HG03095 (cell line): Measurements from ENCODE around the gene SCG5.

Experiments
- ATAC-seq: cut with Tn5 transposase; IDR thresholded peaks from one replicate; pipeline ENCODE4 v1.9.1; 2021; ENCODE audit warnings: moderate library complexity; ENCODE audit not compliant: unreplicated experiment

Gene SCG5

DNA sequence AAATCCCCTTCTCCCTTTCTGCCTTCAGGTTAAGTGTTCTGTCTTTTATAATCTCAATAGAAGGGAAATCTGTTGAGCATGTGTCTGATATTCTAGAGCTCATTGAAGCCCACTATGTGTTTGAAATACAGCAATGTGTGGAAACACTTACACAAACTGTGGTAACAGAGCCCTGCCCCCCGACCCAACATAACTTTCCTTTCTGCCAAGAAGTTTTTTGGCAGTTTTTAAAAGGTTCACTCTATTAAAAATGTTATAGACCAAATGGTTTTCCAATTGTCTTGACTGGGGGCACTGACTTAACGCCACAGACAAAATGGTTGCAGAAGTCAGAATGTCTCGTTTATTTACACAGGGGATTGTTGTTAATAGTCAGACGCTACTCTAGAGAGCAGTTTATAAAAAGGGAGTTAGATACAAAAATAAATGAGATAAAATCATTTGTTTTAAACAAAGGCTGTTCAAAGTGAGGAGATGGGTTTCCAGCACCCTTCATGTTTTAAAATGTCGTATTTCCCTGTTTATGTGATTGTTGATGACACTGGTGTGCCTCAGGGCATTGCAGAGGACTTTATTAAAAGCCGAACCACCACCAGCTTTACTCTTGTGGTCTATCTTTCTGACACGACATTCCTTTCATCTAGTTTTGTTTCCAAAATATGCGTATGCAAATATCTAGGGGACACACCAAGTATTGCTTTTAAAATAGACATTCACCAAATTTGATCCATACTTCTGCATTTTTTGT is 49.6 kb downstream of the SCG5 start:
- no peak for ATAC-seq

- ATAC-seq: no peak
Measured at GRCh38 chr15:32691689-32692038, 50.2 kb downstream of the SCG5 start.

DNA sequence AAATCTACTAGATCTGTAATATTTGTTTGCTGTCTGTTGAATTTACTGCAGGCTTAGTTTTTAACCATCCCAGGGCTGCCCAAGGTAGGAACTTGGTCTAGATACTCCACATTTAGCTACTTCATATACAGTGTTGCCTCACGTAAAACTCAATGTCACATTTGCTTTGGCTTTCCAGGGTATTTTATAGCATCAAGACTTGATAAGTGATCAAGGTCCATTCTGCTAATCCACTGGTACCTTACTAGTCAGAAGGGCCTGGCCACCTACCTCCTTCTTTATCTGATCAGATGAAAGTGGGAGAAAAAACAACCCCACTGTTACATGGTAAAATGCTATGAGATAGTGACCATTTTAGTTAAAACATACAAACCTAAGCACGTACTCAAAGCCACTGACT is 50.8 kb downstream of the SCG5 start:
- ATAC-seq: no peak

DNA sequence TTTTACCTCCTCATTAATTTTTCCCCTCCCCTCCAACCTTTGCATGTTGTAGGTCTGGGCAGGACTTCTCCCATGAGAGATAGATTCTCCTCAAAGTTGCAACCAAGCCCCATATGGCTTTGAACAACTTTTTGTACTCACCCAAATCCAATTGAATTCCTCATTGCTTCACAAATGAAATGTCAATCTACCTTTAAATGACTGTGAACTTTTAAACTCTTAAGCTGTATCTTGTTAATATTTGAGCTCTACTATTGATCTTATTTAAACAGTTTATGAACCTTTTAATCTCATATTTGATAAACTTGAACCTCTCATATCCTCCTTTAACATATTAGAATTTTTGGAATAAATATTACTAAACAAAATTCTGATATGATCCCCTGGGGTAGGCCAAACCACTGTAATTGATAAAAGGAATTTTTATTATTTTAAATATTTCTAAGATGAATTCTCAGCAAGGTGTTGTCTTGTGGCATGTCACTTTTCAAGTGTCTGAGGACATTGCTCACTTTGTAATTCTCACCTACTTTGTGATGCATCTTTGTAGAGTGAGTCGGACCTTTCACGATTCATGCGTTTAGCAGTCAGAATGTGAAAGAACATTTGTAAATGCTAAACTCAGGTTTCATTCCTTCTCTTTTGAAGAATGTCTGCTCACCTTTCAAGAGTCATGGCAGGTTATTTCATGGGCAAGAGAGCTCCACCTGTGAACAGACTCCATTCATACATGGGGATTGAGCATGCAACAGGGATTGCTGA is 52.9 kb downstream of the SCG5 start:
- no peak for ATAC-seq

DNA sequence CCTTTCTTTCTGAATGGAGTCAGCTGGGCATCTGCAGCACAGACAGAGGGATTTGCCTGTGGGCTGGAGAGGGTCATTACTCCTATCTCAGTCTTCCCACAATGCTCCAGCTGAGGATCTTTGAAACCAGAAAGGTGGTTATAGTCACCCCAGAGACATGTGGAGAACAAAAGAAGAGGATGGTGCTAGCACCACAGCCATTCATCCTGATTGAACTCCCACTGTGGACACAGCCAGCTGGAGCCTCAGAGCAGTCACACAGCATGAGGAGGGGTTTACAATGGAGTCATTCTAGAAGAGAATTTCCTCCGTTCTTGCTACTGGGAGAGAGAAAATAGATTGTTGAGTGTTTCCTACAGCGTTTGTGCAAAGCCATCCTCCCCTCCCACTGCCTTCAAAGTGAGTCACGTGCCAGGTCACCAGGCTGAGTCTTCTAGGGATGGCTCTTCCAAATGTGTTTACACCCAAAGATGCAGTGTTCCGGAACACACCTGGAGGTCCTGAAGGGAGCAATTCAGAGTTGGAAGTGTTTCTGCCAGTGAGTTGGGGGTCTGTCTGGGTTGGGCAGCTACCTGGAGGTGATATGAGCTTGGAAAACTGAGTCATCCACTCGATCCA is 57.4 kb downstream of the SCG5 start:
- no peak for ATAC-seq

DNA sequence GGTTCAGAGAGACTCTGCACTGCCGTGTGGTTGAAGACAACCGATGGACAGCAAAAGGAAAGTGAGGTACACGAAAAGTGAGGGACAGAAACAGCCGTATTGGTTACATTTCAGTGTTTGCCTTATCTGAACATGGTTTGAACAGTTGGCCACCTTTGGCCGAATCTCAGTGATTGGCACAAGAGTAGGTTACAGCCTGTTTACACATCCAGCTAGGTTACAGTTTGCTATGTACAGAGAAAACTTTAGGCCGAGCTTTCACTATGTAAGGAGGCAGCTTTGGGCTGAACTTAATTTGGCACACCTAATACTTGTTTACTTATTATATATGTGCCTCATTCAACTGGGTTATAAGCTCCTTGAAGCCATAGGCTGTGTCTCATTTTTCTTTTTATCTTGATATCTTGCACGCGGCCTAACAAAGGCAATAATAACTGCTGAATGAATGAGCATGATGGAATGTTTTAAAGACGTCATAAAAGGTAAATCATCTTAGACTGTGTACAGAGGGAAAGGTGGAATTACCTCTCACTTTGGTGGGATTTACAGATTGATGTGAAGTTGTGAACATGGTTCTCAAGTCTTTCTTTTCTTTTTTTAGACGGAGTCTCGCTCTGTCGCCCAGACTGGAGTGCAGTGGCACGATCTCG is 59.1 kb downstream of the SCG5 start:
- ATAC-seq: no peak

GRCh38 chr15:32701863-32702262 is 60.4 kb downstream of the SCG5 start:
- ATAC-seq: no peak

DNA sequence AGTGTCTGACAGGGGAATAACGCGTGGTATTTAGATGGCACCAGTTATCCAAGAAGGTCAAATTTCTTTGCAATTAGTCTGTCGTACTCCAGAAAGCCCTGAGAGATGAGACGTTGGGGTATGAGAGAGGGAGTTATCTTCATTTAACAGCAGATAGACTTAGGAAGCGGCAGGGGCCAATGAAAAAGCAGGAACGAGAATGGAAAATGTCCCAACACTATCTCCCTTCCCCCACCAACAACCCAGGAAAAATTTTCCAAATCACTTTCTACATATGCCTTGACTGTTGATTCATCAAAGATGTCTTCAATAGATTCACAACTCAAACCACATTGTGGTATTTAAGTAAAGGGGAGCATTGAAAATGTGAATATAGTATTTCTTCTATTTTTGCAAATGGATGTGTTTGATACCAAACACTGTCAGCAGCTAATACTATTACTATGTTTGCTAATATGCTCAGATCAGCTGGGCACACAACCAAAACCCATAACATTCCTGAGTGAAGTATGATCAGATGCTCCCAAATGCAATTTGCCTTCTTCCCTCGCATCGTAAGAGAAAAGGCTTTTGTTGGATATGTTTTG is 63.0 kb downstream of the SCG5 start:
- no peak for ATAC-seq

DNA sequence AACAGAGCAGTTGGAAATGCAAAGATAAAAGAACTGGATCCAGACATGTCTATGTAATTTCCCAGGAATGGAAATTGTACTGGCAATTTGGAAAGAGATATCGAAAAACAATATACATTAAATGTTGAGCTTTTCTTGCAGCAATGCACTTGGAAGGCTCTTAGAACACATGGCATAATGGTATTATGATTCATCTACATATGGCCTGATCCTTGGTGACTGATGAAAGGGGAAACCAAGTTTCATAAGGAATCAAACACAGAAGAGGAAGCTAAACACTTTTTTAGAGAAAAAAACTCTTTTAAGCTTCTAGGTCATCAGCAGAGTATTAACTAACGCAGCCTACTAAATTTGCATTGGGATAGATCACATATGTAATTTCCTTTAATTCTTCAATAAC is 63.9 kb downstream of the SCG5 start:
- no peak for ATAC-seq

GRCh38 chr15:32706704-32707103 is 65.2 kb downstream of the SCG5 start:
- no peak for ATAC-seq

DNA sequence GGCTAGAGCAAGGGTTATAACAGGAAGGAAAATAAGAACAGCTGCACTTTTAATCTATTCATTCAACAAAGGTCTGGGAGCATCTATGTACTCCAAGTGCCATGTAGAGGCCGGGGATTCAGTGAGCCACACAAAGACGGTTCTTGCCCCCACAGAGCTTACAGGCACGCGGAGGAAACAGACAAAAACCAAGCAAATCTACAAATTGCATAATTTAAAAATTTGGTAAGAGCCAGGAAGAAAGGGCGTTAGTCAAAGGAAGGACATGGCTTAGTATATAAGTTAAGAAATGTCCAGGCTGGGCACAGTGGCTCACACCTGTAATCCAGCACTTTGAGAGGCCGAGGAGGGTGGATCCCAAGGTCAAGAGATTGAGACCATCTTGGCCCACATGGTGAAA is 65.9 kb downstream of the SCG5 start:
- no peak for ATAC-seq

DNA sequence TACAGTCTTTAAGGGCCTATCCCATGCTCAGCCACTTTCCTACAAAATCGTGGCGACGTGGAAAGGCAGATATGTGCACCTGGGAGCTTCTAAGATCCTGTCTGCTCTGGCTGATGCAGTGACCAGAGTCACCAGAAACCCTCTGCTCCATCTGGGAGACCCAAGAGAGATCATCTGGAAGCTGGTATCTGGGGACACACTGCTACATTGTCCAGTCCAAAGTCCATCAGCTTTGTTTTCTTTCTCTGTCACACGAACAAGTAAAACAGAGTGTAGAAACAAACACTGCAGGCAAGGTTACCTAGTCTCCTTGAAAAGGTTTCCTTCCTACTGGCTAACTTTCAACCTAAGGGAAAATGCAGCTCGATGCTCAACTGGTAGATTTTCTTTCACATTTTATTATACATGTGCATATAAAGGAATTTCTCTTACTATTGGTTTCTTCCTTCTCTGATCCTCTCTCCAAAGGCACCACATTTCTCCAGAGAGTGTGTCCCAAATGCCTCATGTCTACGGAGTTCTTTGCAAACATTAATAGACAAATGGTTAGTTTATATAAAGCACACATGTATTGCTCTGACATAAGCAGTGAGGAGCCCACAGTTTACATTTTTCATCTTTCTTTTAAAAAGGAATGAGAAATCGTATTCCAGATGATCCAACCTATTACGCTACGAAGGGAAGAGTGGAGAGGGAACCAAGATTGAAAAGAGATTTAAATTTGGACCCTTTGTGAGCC is 68.0 kb downstream of the SCG5 start:
- ATAC-seq: no peak

- no peak for ATAC-seq
Measured at GRCh38 chr15:32715276-32715675, 73.8 kb downstream of the SCG5 start.

DNA sequence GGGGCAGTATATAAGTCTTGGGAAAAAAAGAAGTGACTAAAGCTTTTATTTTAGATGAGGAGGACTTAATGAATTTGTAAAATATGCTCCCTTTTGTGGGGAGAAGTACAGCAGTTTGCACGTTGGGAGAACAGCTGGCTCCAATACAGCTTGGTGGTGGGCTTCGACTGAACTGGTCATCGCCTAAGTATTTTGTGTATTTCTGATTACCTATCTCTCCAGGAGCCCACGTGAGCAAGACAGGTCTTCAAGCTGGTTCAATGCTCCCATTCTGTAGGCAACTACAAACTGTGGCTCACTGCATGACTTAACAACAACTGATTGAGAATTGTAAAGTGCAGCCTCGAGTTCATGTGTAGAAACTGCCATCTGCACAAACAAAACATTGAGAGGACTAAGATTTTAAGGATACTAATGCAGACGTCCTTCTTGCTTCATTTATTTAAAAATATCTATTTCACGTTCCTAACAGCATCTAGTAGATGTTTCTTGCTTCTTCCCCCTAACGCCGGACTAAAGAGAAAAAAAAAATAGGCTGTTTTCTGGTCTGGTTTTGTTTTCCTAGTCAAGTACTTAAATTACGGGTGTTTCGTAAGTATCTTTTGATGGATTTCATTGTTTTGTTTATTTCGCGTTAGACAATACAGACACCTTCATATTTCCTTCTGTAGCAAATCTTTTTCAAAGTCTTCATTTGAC is 74.9 kb downstream of the SCG5 start:
- ATAC-seq: no peak

DNA sequence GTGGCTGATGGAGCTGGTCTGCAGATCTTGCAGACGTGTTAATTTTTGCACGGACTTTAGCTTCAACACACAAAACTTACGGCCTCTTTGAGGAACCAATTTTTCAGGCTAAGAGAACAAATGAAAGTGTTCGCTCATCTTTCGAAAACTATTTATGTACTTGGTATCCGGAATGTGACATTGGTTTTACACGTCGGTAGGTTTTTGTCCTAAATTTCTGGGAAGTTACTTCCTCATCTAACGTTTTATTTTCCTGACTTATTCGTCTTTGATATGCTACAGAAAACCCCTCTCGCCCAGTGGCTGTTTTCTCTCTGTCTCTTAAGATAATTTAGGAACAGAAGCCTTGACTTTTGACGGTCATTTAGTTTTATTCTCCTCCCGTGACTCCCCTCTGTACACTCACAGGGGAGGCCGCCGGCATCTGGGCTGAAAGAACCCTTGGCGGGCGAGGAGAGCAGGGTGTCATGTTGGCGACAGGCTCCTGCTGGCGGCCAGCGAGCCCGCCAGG is 75.5 kb downstream of the SCG5 start:
- ATAC-seq: no peak

DNA sequence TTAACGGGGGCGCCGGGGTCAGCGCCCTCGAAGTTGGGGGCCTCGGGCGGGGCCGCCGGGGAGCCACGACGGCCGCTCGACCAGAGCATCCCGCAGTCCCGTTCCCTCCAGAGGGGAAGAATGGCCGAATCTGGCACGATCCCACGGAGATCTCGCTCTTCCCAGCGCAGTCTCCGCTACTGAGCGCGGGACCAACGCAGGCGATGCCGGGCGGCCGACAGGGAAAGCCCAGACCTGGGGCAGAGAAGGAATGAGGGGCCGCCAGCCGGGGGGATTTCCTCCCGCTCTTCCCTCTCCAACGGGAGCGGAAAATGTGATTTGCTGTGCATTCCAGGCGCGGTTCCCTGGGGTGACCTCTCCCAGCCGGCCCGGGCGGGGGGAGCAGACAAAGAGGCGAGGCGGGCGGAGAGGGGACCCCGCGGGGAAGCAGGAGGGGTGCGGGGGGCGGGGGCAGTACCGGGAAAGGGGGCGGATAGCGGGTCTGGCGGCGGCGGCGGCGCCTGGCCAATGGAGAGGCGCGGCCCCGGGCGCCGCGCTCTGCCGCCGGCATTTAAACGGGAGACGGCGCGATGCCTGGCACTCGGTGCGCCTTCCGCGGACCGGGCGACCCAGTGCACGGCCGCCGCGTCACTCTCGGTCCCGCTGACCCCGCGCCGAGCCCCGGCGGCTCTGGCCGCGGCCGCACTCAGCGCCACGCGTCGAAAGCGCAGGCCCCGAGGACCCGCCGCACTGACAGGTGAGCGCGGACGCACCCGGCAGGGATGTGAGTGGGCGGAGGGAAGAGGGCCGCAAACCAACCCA is 76.1 kb downstream of the SCG5 start, which contains the start of gene GREM1:
Gene GREM1, plus strand, starts transcription at position 579 of the 801 bp plus-strand sequence. CDS start 12,687 bp downstream, outside the sequence.
- no peak for ATAC-seq

DNA sequence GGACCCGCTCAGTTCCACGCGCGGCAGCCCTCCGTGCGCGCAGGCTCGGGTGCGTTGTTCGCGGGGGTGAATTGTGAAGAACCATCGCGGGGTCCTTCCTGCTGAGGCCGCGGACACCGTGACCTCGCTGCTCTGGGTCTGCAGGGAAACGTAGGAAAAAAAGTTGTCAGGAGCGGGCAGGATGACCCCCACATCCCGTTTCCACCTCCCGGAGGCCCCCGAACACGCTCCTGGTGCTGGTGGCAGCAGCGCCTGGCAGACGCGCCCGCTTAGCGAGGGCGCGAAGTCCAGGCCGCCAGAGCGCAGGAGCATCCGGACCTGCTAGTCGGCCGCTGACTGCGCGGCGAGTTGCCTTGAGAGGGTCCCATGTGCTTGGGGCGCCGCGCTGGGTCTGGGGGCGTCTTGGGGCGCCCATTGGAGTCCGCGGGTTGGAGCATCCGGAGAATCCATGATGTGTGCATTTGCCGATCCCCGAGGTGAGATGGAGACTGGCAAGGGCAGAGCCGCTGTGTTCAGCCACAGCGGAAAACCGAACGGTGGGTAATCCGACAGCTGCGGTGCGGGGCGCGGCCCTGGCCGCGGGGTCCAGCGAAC is 76.8 kb downstream of the SCG5 start:
- ATAC-seq: no peak
